AG20443 (cell line): ENCODE results near the gene FGF12.

Experiments
- DNase-seq: peaks from one replicate; pipeline ENCODE4 v3.0.0; 2012; ENCODE audit warnings: low spot score, mixed read lengths

Gene FGF12

DNA sequence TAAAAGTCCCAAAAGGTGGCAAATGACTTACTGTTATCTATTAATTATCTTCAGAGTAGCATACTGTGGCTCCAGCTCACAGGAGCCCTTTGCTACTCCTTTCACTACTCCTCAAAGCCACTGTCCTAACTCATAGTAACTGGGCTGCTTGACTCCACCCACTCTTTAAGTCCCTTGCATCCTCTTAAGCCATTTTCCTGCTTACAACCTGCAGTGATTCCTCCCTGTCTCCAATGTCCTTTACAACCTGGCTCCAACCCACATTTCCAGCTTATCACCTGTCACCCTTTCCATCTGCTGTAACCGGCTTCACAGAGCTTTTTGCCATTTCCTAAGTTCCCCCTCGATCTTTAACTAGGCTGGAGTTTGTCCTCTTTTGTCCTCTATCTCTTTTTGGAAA, 388.1 kb downstream of the FGF12 start:
- DNase-seq: no peak

DNA sequence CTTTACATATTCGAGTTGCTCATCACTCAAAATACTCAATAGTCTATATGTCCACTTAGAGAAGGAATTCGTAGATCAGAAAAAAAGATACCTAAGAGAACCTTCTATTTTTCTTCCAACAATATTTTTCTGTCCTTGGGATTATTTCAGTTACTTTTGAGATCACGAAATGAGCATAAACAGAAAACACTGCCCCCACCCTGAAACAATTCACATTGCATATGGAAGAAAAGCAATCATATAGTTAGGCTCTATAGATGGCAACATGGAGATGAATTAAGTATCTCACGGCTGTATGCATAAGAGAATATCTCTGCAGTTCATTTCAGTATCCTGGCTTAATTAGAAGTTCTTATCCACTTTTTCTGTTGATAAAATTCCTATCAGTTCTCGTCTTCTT, 391.1 kb downstream of the FGF12 start:
- DNase-seq: no peak

DNA sequence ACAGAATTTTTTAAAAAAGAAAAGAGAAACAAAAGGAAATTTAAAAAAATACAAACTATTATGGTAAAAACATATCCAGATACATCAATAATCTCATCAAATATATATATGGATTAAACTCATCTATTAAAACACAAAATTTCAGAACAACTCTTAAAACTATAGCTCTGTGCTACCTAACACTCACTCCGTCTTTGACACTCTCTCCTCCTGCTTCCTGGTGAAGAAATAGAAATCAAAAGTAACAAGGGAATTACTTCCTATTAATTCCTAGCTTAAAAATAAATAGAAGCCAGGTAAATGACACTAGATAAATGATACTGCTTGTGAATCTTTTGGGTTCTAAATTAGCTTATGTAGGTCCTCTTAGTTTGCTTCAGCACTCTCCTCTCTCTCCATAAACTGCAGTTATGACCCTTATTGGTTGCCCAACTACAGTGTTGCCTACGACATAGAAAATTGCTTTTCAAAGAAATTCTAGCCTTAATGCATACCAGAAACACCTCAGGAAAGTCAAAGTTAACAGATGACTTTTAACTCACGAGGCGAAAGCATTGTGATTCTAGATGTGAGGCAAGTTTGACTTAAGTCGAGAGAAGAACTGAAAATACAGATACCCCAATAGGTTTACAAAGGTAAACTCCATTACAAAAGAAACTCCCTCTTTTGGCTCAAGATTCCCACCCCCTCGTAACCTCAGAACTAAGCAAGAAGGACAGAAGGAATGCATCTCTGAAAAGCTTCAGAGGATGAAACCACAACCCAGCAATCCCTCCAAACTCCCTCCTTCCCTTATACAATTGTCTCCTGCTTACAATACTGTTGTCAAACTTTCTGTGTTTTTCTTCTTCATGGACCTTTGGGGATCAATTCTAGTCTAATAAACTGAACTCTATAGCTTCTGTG, 394.7 kb downstream of the FGF12 start:
- no peak for DNase-seq

DNA sequence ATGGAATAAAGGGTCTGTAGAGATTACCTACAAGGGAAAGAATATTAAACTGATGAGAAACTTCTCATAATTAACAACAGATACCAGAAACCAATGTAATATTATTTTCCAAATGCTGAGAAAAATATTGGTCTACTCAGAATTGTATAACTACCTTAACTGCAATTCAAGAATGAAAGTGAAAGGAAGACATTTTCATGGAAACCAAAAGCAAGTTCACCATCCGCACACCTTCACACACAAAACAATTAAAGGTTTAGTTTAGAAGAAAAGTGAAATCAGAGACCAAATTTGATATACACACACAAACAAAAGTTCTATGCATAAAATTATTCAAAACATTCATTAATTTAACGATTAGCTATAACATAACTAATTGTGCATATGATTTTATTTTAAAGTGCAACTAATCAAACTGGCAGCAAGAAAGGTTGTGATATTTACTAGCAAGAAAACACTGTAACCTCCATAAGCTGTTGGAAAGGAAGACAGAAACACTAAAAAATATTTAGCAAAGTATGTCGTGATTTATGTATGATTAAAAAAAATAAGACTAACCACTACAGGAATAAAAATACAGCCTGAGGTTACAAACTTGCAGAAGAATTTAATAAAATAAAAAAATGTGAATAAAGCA, 395.5 kb downstream of the FGF12 start:
- no peak for DNase-seq

DNA sequence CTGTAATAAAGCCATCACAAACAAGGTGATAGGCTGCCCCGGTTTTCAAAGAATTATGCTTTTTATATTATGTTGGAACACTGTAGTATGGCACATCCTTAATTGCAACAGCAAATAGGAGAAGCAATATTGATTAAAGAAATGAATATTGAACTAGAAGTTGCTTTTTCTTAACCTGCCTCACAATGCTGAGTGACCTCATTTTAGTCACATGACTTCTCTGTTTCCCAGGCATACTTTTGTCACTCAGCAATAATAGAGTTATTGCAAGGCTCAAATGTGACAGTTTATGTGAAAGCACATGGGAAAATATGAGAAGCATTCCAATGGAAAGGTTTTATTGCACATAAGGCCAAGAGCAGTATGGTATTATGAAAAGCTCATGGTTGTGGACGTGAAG, 400.7 kb downstream of the FGF12 start:
- no peak for DNase-seq

DNA sequence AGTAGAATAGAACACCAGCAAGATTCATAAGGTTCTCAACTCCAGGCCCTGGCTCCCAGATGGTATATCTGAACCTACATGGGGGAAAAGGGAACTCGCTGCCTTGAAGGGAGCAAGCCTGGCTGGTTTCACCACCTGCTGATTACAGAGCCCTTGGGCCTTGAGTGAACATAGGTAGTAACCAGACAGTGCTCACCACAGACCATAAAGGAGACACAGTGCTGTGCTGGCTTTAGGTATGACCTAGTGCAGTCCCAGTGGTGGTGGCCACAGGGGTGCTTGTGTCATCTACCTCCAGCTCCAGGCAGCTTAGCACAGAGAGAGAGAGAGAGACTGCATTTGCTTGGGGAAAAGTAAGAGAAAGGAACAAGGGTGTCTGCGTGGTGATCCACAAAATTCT, 409.8 kb downstream of the FGF12 start:
- no peak for DNase-seq

DNA sequence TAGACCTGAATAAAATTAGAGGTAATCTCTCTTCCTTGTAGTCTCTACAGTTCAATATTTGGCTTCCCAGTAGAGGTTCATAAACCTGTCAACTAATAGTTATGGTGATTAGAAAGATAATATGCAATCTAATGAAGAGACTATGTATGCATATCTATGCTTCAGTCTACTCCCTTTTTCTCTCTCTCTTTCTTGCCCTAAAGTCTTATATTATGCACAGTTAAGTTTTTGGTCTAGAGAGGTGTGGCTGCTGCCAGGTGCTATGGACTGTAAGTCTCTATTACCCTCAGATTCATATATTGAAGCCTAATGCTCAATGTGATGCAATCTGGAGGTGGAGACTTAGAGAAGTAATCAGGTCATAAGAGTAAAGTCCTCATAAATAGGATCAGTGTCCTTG, 413.7 kb downstream of the FGF12 start:
- DNase-seq: no peak

DNA sequence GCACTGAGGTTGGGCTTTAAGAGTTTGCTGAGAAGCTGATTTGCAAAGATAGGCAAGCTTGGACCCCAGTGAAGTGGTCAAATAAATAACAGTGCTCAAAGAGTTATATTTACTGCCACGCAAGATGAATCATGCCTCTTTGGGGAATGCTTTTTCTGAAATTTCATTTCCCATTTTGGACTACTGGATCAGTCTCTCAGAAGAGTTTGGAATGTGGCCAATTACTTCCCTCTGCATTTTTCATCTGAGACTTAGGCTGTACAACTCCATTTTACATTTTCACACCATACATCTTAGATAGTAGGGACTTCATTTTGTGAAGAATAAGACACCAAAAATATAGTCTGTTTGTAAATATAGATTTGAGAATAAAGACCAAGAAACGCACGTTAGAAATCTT, 419.7 kb downstream of the FGF12 start:
- DNase-seq: no peak

DNA sequence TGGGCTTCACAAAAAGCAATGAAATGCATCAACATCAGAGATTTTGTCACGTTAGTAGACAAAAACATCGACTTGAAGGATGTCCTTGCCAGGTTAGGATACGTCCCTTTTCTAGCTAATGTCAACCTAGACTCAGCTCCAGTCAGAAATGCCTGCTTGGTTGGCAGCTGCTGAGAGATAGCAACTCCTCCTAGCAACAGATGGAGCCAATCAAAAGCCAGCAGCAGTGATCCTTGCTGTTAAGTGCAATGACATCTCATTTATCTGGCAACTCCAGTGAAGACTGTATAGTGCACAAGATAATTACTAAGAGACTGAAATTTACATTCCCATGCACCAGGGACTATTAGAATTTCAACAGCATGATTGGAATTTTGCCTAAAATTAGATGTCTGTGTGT, 424.1 kb downstream of the FGF12 start:
- no peak for DNase-seq

DNA sequence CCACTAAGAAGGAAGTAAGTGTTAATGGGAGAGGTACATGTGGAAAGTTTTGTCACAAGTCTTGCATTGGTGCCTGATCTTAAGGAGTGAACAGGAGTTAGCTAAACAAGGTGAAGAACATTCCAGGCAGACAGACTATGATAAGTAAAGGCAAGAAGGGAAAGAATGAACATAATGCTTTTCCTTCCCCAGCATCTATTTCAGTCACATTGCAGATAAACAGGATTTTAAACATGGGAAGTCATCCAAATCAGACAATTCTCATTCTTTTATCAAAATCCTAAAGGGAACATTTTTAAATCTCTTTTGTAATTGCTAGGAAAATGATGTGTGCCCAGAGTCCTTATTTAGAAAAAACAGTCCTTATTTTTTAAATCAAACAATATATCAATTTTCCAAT, 424.6 kb downstream of the FGF12 start:
- DNase-seq: no peak

DNA sequence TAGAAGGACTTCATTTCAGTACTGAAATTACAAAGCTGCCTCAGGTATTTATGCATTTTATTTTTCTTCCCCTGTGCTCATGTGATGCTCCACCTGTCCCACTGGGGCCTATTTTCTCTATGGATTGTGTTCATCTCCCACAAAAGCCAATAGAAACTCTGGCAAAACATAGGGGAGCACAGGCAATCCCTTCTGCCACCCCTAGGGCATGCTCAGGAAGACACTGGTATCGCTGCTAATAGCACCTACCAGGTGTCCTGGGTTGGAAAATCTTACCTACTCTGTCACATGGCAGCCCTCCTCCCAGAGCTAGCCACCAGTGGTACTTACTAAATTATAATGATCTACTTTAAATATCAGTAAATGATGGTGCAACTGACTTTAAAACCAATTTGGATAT, 427.4 kb downstream of the FGF12 start:
- DNase-seq: no peak

DNA sequence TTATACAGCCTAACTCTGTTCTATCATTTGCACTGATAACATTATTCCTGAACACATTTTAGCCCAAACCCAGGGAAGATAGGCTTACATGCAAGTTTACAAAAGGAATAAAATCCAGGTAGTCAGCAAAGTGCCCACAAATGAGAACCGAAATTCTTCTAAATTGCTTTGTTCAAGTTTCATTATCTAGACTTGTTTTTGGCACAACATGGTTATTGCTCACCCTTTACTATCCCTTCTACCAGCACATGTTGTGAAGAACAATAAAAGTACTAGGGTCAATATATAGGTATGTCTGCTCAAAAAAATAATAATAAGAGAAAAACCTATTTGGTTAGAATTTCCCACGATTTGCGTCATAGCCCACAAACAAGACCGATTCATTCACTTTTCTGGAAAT, 430.5 kb downstream of the FGF12 start:
- no peak for DNase-seq

DNA sequence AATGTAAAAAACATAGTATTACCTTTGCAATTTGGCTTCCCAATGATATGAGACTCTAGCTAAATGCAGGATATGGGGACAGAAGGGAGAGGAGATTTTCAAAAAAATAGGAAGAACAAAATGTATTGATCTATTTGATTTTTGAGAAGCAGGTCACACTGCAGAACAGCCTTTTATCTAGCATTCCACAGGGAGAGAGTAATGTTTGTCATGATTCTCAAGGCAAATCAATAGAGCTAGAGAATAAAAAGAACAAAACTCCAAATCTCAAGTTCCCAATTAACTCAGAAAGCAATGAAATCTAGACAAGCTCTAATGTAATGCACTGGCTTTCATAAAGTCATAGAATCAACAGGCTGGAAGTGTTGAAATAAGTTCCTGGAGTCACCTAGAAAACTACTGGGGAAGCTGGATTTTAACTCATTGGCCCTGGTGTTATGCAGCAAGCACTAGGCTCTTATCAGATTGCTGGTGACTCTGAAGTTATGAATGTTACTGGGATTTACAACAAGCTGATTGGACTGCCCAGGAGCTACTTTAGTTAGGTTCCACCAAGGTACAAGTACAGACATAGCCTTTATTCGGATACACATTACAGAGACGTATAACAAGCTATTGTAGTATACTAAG, 442.8 kb downstream of the FGF12 start:
- DNase-seq: no peak

DNA sequence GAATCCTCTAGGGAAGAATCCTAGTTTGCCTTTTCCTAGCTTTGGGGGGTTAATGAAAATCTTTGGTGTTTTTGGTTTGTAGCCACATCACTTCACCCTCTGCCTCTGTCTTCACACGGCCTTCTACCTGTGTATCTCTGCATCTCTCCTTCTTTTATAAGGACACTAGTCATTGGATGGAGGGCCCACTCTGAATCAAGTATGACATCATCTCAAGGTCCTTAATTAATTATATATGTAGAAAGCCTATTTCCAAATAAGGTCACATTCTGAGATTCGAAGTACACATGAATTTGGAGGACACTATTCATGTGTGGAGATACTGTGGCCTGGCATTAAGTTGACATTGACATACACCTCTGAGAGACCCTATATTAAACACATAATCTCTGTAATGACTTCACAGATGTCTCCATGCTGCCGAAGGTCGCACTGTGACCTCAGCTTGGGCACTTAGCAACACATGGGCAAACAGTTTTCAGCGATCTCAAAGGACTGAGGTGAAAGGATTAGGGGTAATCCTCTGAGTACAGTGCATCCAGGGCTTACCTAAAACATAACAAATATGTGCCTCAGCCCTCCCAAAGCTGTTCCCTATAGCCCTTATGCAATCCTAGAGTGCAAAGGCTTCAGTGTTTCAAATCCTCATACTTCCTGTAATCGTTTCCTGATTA, 446.0 kb downstream of the FGF12 start:
- no peak for DNase-seq

DNA sequence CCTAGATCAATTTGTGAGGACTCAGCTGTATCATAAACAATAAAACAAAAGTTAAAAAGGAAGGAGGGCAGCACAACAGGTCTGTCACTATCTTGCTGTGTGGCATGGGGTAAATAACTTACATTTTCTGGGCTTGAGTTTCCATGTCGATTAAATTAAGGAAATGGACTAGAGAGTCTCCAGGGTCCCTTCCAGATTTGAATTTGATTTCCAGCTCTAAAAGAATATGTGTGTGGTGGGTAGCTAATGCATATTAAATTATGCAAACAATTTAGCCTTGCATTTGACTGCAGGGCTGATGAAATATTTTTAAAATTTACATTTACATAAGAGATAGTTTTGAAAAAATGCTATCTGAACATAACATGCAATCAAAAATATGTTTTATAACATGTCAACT, 447.7 kb downstream of the FGF12 start:
- no peak for DNase-seq

DNA sequence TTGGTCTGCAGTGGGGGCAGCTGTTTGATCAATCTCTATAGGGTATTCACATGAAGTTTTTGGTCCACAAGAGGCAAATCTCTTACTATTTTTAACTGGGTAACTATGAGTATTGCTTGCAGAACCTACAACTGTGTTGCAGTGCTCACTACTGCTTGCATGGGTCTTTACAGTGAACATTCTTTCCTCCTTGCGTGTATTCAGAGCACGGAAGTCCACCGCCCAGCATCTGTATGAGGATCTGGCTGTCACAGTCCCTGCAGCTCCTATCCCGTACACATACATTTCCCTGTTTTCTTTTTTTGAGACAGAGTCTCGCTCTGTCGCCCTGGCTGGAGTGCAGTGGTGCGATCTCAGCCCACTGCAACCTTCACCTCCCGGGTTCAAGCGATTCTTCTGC, 449.9 kb downstream of the FGF12 start:
- DNase-seq: no peak

DNA sequence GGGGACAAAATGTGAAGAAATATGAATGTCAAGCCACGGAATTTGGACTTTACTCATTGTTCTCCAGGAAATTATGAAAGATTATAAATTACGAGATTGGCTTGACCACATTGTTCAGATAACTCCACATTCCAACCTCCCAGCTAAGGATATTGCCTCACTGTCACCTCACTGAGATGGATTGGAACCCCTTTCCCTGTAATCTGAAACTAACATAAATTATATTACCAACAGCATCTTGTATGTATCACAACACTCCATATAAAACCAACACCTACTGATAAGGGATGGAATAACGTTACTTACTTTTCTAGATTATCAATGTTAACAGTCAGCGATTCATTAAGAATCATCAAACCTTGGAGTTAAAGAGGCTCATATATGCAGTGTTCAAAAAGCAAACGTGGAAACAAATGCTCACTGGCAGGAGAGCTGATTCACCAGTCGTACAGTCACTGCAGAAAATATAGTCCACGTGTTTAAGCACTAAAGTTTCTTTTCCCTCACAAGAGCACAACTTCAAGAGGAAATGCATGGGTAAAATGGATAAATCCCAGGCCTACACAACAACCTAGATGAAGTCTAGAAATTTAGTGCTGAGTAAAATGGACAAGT, 451.5 kb downstream of the FGF12 start:
- DNase-seq: no peak

DNA sequence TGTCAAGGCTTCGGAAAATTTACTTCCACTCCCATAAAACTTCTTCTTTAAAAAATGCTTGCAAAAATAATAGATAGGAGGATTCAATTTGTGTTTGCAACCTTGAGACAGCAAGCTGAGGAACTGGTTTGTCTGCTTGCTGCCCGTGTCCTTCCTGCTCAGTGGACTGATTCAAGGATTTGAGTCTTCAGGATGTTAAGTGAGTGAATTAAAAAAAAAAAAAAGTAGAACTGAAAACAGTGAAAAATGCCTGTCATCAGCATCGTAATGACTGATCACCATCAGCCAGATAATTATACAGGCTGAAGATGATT, 453.7 kb downstream of the FGF12 start:
- DNase-seq: no peak

DNA sequence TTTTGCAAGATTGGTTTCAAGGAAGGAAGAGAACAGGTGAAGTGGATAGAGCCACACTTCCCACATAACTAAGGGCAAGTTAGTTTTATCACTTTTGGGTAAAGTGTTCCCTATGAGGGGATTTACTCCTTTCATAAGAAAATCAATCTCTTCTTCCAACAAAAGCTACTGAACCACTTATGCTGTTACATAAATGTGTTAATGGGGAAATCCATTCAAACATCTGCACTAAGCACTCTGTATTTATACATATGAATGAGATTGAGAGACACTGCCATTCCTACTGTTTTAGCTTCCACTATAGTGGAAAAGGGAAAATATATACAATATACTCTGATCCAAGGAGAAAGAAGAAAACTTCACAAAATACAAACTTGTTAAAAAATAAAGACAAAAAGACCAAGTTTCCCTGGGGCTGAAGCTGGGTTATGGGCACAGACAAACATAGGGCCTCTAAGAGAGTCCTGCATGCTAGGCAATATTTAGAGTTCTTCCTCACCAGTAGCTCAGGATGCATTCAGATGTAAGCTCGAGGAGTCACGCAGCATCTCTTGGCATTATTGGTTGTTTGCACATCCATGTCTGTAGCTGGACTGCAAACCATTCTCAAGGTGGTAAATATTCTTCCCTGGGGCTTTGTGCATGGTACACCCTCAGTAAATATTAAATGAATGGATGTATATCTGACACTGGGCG, 454.2 kb downstream of the FGF12 start:
- no peak for DNase-seq

DNA sequence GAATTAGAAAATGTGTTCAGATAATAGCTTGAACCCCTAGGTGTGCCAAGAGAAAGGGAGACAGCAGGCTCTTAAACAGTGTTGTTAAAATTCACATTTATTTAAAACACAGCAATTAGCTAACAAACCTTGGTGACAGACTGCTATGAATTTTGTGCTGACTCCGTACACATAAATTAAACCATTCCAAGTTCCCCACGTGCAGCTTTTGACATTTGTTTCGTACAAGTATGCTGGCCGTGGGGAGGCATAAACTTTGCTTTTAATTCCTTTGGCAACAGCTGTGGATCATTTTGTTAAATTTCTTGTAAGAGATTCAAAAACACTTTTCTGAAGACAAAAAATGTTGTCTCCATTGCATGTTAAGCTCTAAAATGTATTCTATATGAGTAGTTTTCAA, 465.3 kb downstream of the FGF12 start:
- DNase-seq: no peak

DNA sequence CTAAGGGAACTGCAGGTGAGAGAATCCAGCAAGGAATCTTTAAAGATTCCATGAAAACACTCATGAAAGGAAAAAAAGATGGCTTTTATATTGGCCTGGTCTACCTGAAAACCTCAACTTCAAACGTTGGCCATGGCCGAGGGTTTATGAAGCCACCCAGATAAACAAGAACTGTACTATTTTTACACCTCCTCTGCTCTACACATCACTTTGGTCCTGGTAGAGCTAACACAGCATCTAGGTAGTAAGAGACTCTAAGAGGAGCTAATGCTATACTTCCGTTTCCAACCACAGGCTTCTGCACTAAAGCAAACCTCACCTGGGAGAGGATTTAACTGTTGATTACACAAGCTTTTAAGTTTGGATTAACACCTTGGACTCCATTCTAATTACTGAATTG, 466.2 kb downstream of the FGF12 start:
- DNase-seq: no peak
